GM19324 (cell line): ENCODE measurements around the gene CDIP1.

ENCODE experiments used
- ATAC-seq: cut with Tn5 transposase; IDR thresholded peaks from one replicate; pipeline ENCODE4 v1.9.1; 2021; ENCODE audit warnings: mild to moderate bottlenecking, moderate library complexity; ENCODE audit not compliant: unreplicated experiment, low FRiP score

Gene CDIP1

GRCh38 chr16:4517812-4518680, 20.5 kb downstream of the CDIP1 start:
- ATAC-seq = no peak

GRCh38 chr16:4515611-4516233, 22.9 kb downstream of the CDIP1 start:
- ATAC-seq = no peak

GRCh38 chr16:4514606-4515005, 24.0 kb downstream of the CDIP1 start:
- ATAC-seq = no peak

GRCh38 chr16:4513881-4514280, 24.7 kb downstream of the CDIP1 start:
- no peak for ATAC-seq

GRCh38 chr16:4513086-4513860, 25.3 kb downstream of the CDIP1 start:
- no peak for ATAC-seq

GRCh38 chr16:4512473-4512872, 26.1 kb downstream of the CDIP1 start:
- ATAC-seq = no peak

- ATAC-seq = no peak
These were observed 27.0 kb downstream of the CDIP1 start for GRCh38 chr16:4511441-4512082.

- no peak for ATAC-seq
These were observed 27.7 kb downstream of the CDIP1 start for GRCh38 chr16:4510747-4511426.

- ATAC-seq = no peak
These were observed 28.4 kb downstream of the CDIP1 start for GRCh38 chr16:4510131-4510530.

GRCh38 chr16:4509420-4509819, 29.2 kb downstream of the CDIP1 start:
- no peak for ATAC-seq

GRCh38 chr16:4508806-4509205, 29.8 kb downstream of the CDIP1 start:
- ATAC-seq = no peak

GRCh38 chr16:4507588-4508345, 30.8 kb downstream of the CDIP1 start:
- no peak for ATAC-seq

- ATAC-seq = no peak
These were observed 32.1 kb downstream of the CDIP1 start for GRCh38 chr16:4506450-4506849.

GRCh38 chr16:4505356-4506147, 33.0 kb downstream of the CDIP1 start:
- ATAC-seq = no peak

GRCh38 chr16:4501071-4501478, 37.5 kb downstream of the CDIP1 start:
- no peak for ATAC-seq

- no peak for ATAC-seq
These were observed 38.3 kb downstream of the CDIP1 start for GRCh38 chr16:4500272-4500671.

GRCh38 chr16:4499196-4499555, 39.4 kb downstream of the CDIP1 start:
- ATAC-seq = no peak

- no peak for ATAC-seq
These were observed 39.9 kb downstream of the CDIP1 start for GRCh38 chr16:4498546-4499195.
